ENCODE data around the gene ABHD4.

ABHD4 gene

GRCh38 chr14:22658946-22659345 lies 60.8 kb downstream of the ABHD4 start:
- no CpG with 5 or more reads among the region's 1 CpG for WGBS, 2 donors (ENCODE audit: extremely low coverage in 2 of 2, insufficient read length in 2 of 2, insufficient replicate concordance in 1 of 2)
- H4K91ac ChIP-seq (ENCODE audit: low read depth, low read length, poor library complexity), result no peak overlapping the region
- no peak overlapping the region for H2BK12ac ChIP-seq (ENCODE audit: low read length)
- no peaks in the 10 kb centered on the region for H3K9me3 ChIP-seq (replicated peaks in 1 of 2; ENCODE audit: control insufficient read depth in 2 of 2, insufficient read depth in 1 of 2, low read depth in 1 of 2, low read length in 2 of 2)
- H3K14ac ChIP-seq (ENCODE audit: low read length), result no peak overlapping the region
- H3K9ac ChIP-seq (ENCODE audit: low read depth, low read length, poor library complexity), result no peak overlapping the region
- no peak overlapping the region for H2BK120ac ChIP-seq (ENCODE audit: low read depth, low read length)
- H3K79me1 ChIP-seq (ENCODE audit: low read depth, low read length), result no peaks in the 10 kb centered on the region
- no peak for DNase-seq (ENCODE audit: low spot score)
- H3K4me1 ChIP-seq (ENCODE audit: control insufficient read depth in 2 of 2, insufficient read depth in 1 of 2, low read depth in 1 of 2, low read length in 2 of 2), result no peaks in the 10 kb centered on the region
- no peak overlapping the region for H2BK5ac ChIP-seq (ENCODE audit: low read length)
- no peak overlapping the region for H3K18ac ChIP-seq (ENCODE audit: low read length)
- no peak overlapping the region for H3K4ac ChIP-seq (ENCODE audit: low read length)
- no peaks in the 10 kb centered on the region for H3K36me3 ChIP-seq (replicated peaks in 1 of 2; ENCODE audit: control insufficient read depth in 2 of 2, insufficient read depth in 2 of 2, low read length in 2 of 2)
- H3K4me2 ChIP-seq (ENCODE audit: insufficient read depth, low read length, poor library complexity, severe bottlenecking), result no peak overlapping the region
- H3K4me3 ChIP-seq (ENCODE audit: low read length in 2 of 2), result no peak overlapping the region
- no peak overlapping the region for H2BK15ac ChIP-seq (ENCODE audit: low read length)
- no peak overlapping the region for H2AFZ ChIP-seq (ENCODE audit: low read length)
- no peak overlapping the region for H3K27ac ChIP-seq (replicated peaks; ENCODE audit: low read length)
- no peak overlapping the region for H4K8ac ChIP-seq (ENCODE audit: low read depth, low read length)
- peaks cover 0 to 11% (median 2%) of the 10 kb centered on the region in 3 experiments for H3K27me3 ChIP-seq (ENCODE audit: control insufficient read depth in 3 of 3, insufficient read depth in 3 of 3, low read depth in 1 of 3, low read length in 3 of 3)
- no peak overlapping the region for H3K23ac ChIP-seq (ENCODE audit: low read depth, low read length, poor library complexity)
- H2AK5ac ChIP-seq (ENCODE audit: low read depth, low read length), result no peak overlapping the region

GRCh38 chr14:22660654-22661053 lies 62.6 kb downstream of the ABHD4 start:
- Histone ChIP-seq H3K14ac (ENCODE audit: low read length) (no peak overlapping the region), H2BK12ac (ENCODE audit: low read length) (no peak overlapping the region), H3K4me2 (ENCODE audit: insufficient read depth, low read length, poor library complexity, severe bottlenecking) (no peak overlapping the region), H3K9me3 (replicated peaks in 1 of 2; ENCODE audit: control insufficient read depth in 2 of 2, insufficient read depth in 1 of 2, low read depth in 1 of 2, low read length in 2 of 2) (no peaks in the 10 kb centered on the region), H2BK5ac (ENCODE audit: low read length) (no peak overlapping the region), H3K4me1 (ENCODE audit: control insufficient read depth in 2 of 2, insufficient read depth in 1 of 2, low read depth in 1 of 2, low read length in 2 of 2) (no peaks in the 10 kb centered on the region), H3K36me3 (replicated peaks in 1 of 2; ENCODE audit: control insufficient read depth in 2 of 2, insufficient read depth in 2 of 2, low read length in 2 of 2) (no peaks in the 10 kb centered on the region), H3K4ac (ENCODE audit: low read length) (no peak overlapping the region), H2AFZ (ENCODE audit: low read length) (no peak overlapping the region), H2AK5ac (ENCODE audit: low read depth, low read length) (no peak overlapping the region), H3K23ac (ENCODE audit: low read depth, low read length, poor library complexity) (no peak overlapping the region), H3K27ac (replicated peaks; ENCODE audit: low read length) (no peak overlapping the region), H2BK15ac (ENCODE audit: low read length) (no peak overlapping the region), H2BK120ac (ENCODE audit: low read depth, low read length) (no peak overlapping the region), H3K9ac (ENCODE audit: low read depth, low read length, poor library complexity) (no peak overlapping the region), H3K18ac (ENCODE audit: low read length) (no peak overlapping the region), H4K8ac (ENCODE audit: low read depth, low read length) (no peak overlapping the region), H4K91ac (ENCODE audit: low read depth, low read length, poor library complexity) (no peak overlapping the region), H3K79me1 (ENCODE audit: low read depth, low read length) (no peaks in the 10 kb centered on the region), H3K4me3 (ENCODE audit: low read length in 2 of 2) (no peak overlapping the region), H3K27me3 (ENCODE audit: control insufficient read depth in 3 of 3, insufficient read depth in 3 of 3, low read depth in 1 of 3, low read length in 3 of 3) (peaks cover 0 to 2% (median 2%) of the 10 kb centered on the region in 3 experiments)
- no CpG with 5 or more reads among the region's 4 CpGs for whole genome bisulfite sequencing, 2 donors (ENCODE audit: extremely low coverage in 2 of 2, insufficient read length in 2 of 2, insufficient replicate concordance in 1 of 2)
- no peak for DNase-seq (ENCODE audit: low spot score)

Data from neuronal stem cell (in vitro differentiated cells).